ENCODE results near the gene CELSR2. TPM values are rescaled to one million over a fixed set of nuclear protein-coding genes. Genes with fewer than 3 reads are reported as not detected.

The CELSR2 gene
- total RNA-seq, 6 experiments from 2014 or later = 1.2 to 1.7 (median 1.4) TPM

DNA sequence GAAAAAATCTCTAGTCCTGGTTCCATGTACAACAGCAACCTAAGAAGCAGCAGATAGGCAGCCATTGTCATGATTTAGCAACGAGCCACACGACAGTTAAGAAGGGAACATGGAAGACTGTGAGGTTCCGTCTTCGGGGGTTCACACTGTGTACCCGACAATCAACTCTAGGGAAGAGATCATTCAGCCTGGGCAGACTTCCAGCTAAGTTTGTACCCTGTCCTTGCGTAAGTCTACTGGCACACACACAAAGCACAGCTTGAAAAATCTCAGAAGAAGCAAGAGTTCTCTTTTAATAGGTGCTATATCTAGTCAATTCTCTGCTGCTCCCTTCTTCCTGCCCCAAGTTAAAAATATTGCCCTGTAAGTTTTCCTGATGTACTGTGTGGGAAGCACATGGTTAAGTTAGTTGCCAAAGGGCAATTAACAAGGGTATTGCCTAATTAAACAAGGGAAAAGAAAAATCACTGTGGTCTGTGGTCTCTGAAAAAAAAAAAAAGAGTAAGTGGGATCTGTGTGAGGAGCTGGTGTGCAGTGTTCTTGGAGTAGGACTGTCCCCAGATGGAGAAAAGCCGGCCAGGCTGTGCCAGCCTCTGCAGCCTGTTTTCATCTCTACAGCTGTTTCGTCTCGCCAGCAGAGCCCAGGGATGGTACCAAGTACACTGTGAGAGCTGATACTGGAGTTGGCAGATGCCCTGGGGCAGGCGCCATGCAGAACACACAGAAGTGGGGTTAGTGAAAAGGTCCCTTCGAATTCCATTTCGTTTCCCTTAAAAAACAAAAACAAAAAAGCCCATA lies 63.8 kb downstream of the CELSR2 start:
- Mint-ChIP-seq H3K9me3 (no peaks in the 10 kb centered on the region), H3K4me3 (no peak overlapping the region), H3K36me3 (ENCODE audit: low read depth) (peaks cover 31% of the 10 kb centered on the region), H3K27ac (no peak overlapping the region), H3K4me1 (ENCODE audit: low read depth) (peaks cover 9% of the 10 kb centered on the region), H3K27me3 (ENCODE audit: insufficient read depth) (no peaks in the 10 kb centered on the region; the same call in 1 of the 2 replicates)
- TF ChIP-seq CTCF (IDR thresholded peaks at IDR 0.05) = no peak
- no peak for DNase-seq

DNA sequence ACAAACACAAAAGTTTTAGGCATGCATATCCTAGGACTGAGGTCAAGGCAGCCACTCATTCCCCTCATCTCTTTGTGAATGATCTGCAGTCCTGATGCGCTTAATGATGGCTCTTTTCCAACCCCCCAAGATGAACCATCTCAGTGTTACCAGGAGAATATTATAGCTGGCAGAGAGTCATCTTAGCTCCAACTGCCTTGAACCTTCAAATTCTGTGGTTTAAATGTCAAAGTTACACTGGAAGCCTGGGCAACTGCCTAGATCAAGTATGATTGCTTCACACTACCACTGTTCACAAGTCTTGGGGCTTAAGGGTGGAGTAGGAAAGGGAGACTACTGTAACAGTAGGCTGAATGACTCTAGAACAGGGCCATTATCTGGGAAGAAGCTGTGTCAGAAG lies 65.5 kb downstream of the CELSR2 start:
- no peak for DNase-seq
- peaks cover 25% of the 10 kb centered on the region for H3K36me3 Mint-ChIP-seq (ENCODE audit: low read depth)
- no peaks in the 10 kb centered on the region; the same call in 1 of the 2 replicates for H3K27me3 Mint-ChIP-seq (ENCODE audit: insufficient read depth)
- no peaks in the 10 kb centered on the region for H3K9me3 Mint-ChIP-seq
- H3K4me3 Mint-ChIP-seq = no peak overlapping the region
- TF ChIP-seq CTCF (IDR thresholded peaks at IDR 0.05) = no peak
- H3K27ac Mint-ChIP-seq = no peak overlapping the region
- H3K4me1 Mint-ChIP-seq (ENCODE audit: low read depth) = peaks cover 9% of the 10 kb centered on the region

DNA sequence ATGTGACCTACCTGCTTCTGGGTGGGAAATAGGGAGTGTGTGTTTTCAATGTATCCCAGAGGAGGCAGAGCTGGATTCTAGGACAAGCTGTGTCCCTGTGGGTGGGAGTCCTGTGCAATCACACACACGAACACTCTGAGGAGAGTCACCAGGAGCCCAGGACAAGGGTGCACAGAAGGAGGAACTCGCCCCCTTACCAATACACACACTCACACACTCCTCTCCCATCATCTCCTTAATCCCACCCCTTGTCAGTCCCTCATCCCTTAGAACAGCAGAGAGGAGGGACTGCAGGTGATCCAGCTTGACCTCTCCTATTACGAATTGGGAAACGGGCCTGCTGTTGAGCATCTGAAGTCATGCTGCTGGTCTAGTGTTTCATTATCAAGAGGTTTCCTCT lies 65.9 kb downstream of the CELSR2 start:
- Mint-ChIP-seq H3K4me3 (no peak overlapping the region), H3K4me1 (ENCODE audit: low read depth) (peaks cover 9% of the 10 kb centered on the region), H3K9me3 (no peaks in the 10 kb centered on the region), H3K36me3 (ENCODE audit: low read depth) (peaks cover 29% of the 10 kb centered on the region), H3K27ac (no peak overlapping the region), H3K27me3 (ENCODE audit: insufficient read depth) (no peaks in the 10 kb centered on the region; the same call in 1 of the 2 replicates)
- no peak for TF ChIP-seq CTCF (IDR thresholded peaks at IDR 0.05)
- no peak for DNase-seq

GRCh38 chr1:109316506-109316905 lies 67.2 kb downstream of the CELSR2 start:
- Mint-ChIP-seq H3K27ac (no peak overlapping the region), H3K4me1 (ENCODE audit: low read depth) (peaks cover 9% of the 10 kb centered on the region), H3K9me3 (no peaks in the 10 kb centered on the region), H3K36me3 (ENCODE audit: low read depth) (peaks cover 33% of the 10 kb centered on the region), H3K27me3 (ENCODE audit: insufficient read depth) (peaks cover 1% of the 10 kb centered on the region), H3K4me3 (no peak overlapping the region)
- no peak for DNase-seq
- no peak for TF ChIP-seq CTCF (IDR thresholded peaks at IDR 0.05)

DNA sequence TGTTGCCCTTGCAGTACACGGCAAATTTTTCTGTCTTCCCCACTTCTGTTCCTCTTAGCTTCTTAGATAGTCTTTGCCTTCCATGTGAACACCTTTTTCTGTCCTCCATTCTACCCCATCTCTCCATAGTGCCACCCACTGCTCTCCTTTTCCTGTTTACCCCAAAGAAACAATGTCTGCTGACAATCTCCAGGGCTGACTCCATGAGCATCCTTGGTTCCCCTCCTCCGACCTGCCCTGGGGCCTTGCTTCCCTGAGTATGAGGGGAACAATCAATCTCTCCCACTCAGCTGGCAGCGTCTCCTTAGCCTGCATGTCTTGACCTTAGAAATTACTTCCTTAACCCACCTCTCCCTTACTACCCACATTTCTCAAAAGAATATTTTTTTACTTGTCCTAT lies 69.8 kb downstream of the CELSR2 start:
- Mint-ChIP-seq H3K27me3 (ENCODE audit: insufficient read depth) (peaks cover 1% of the 10 kb centered on the region; the same call in 1 of the 2 replicates), H3K4me3 (no peak overlapping the region), H3K36me3 (ENCODE audit: low read depth) (peaks cover 41% of the 10 kb centered on the region), H3K27ac (no peak overlapping the region), H3K4me1 (ENCODE audit: low read depth) (peaks cover 9% of the 10 kb centered on the region), H3K9me3 (no peaks in the 10 kb centered on the region)
- no peak for TF ChIP-seq CTCF (IDR thresholded peaks at IDR 0.05)
- no peak for DNase-seq

Measured in HFFc6 (cell line).